BE2C (cell line): Measurements from ENCODE around the gene PPP1CA.

Source experiments
- DNase-seq: peaks from one replicate; pipeline ENCODE4 v3.0.0-alpha.2; 2020
- H3K27me3 ChIP-seq: fragments of 250-450 bp; sonication (Bioruptor Pico); 2 replicates; pipeline ENCODE4 v1.5.1; 2020; ENCODE audit warnings: mild to moderate bottlenecking
- H3K36me3 ChIP-seq: fragments of 250-450 bp; sonication (Bioruptor Pico); 2 replicates; pipeline ENCODE4 v1.5.1; 2020; ENCODE audit warnings: mild to moderate bottlenecking
- H3K4me1 ChIP-seq: fragments of 250-450 bp; sonication (Bioruptor Pico); 2 replicates; pipeline ENCODE4 v1.5.1; 2020
- H3K4me3 ChIP-seq: 2 replicates; pipeline ENCODE4 v1.5.1; 2011; ENCODE audit warnings: low read depth, low read length
- H3K9me3 ChIP-seq: fragments of 250-450 bp; sonication (Bioruptor Pico); 2 replicates; pipeline ENCODE4 v1.5.1; 2020
- CTCF ChIP-seq: IDR thresholded peaks from 2 replicates; pipeline ENCODE4 v1.5.1; 2012; ENCODE audit warnings: mild to moderate bottlenecking, low read depth, low read length

PPP1CA gene

GRCh38 chr11:67364169-67364568, 37.5 kb downstream of the PPP1CA start:
- Histone ChIP-seq H3K4me1 (peaks cover 3% of the 10 kb centered on the region; the same call in 1 of the 2 replicates), H3K9me3 (no peaks in the 10 kb centered on the region), H3K27me3 (no peaks in the 10 kb centered on the region), H3K4me3 (no peak overlapping the region), H3K36me3 (no peaks in the 10 kb centered on the region)
- TF ChIP-seq CTCF, result no peak
- no peak for DNase-seq

- no peaks in the 10 kb centered on the region for H3K9me3 ChIP-seq
- H3K4me1 ChIP-seq, result peaks cover 13% of the 10 kb centered on the region
- no peaks in the 10 kb centered on the region for H3K36me3 ChIP-seq
- DNase-seq, result no peak
- no peak for TF ChIP-seq CTCF
- no peaks in the 10 kb centered on the region for H3K27me3 ChIP-seq
- no peak overlapping the region for H3K4me3 ChIP-seq
Measured at GRCh38 chr11:67357831-67358670, 43.6 kb downstream of the PPP1CA start.

- Histone ChIP-seq H3K27me3 (no peaks in the 10 kb centered on the region), H3K4me1 (peaks cover 13% of the 10 kb centered on the region), H3K9me3 (no peaks in the 10 kb centered on the region), H3K36me3 (no peaks in the 10 kb centered on the region), H3K4me3 (no peak overlapping the region)
- peak; percentile 99 for TF ChIP-seq CTCF
- DNase-seq, result peak; percentile 77
Measured at GRCh38 chr11:67356864-67357561, 44.6 kb downstream of the PPP1CA start.

- H3K4me3 ChIP-seq, result no peak overlapping the region
- TF ChIP-seq CTCF, result no peak
- no peak for DNase-seq
Measured at GRCh38 chr11:67356387-67356863, 45.2 kb downstream of the PPP1CA start.

GRCh38 chr11:67355794-67356386, 45.8 kb downstream of the PPP1CA start:
- Histone ChIP-seq H3K4me1 (peaks cover 13% of the 10 kb centered on the region), H3K36me3 (no peaks in the 10 kb centered on the region), H3K9me3 (no peaks in the 10 kb centered on the region), H3K4me3 (no peak overlapping the region), H3K27me3 (no peaks in the 10 kb centered on the region)
- TF ChIP-seq CTCF, result no peak
- DNase-seq, result no peak

More at GRCh38 chr11:67356387-67356863, 45.2 kb downstream of the PPP1CA start:
- peaks cover 13% of the 10 kb centered on the region for H3K4me1 ChIP-seq
- H3K27me3 ChIP-seq, result no peaks in the 10 kb centered on the region
- no peaks in the 10 kb centered on the region for H3K36me3 ChIP-seq
- no peaks in the 10 kb centered on the region for H3K9me3 ChIP-seq
